GM21390 (cell line): ENCODE results near the gene PHKG2.

Source experiments
- ATAC-seq: cut with Tn5 transposase; IDR thresholded peaks from one replicate; pipeline ENCODE4 v1.9.1; 2021; ENCODE audit not compliant: unreplicated experiment

The PHKG2 gene

DNA sequence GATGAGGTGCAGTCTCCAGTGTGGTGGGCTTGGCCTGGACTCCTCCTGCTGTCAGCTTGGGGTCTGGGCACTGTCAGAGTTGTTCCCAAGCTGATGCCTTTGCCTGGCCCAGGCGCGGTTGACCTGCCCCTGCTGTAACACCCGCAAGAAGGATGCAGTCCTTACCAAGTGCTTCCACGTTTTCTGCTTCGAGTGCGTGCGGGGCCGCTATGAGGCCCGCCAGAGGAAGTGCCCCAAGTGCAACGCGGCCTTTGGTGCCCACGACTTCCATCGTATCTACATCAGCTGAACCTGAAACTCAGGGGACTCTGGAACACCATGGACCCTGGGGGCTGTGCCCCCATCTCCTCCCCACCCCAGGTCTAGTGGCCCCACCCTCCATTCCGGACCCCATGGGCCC, 25.6 kb downstream of the PHKG2 start:
- no peak for ATAC-seq

DNA sequence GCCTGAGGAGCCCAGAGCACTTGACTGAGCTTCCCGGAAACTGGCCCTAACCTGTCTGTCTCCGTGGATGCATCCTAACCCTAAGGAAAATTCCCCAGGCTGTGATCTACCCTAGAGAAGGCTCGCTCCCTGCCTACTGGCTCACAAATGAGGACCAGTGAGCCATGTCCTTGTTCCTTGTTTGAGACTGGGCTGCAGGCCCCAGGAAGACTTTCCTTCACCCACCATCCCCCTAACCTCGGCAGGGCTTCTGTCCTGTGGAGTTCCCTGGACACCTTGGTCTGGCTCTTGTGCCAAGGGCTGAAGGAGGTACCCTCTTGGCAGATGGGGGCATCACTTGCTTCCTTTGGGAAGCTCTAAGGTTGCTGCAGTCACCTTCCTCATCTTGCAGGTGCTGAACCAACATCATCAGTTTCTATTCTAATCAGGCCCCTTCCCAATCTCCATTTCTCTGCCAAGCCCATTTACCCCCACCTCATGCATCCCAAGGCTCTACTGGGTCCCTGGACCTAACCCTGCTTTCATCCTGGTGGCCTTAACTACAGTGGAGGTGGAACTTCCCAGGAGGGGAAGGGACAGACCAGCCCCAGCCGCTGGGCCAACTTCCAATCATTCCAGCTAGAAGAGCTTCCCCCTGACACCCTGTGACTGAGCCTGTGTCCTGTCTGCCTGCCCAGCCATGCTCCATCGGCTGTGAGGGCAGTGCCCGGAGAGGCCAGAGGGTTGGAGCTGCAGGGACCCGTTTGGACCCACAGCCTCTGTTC, 26.3 kb downstream of the PHKG2 start:
- ATAC-seq: no peak

DNA sequence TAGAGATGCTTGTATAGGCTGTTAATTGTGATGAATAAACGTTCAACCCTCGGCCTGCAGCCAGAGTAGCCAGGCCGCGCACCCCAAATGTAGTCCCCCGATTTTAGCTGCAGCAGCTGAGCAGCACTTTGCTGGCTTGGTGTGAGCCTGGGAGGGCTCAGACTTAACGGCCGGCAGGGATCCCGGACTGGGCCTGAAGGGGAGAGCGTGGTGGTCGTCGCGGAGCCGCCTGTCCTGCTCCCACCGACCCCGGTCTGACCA, 26.8 kb downstream of the PHKG2 start:
- no peak for ATAC-seq

DNA sequence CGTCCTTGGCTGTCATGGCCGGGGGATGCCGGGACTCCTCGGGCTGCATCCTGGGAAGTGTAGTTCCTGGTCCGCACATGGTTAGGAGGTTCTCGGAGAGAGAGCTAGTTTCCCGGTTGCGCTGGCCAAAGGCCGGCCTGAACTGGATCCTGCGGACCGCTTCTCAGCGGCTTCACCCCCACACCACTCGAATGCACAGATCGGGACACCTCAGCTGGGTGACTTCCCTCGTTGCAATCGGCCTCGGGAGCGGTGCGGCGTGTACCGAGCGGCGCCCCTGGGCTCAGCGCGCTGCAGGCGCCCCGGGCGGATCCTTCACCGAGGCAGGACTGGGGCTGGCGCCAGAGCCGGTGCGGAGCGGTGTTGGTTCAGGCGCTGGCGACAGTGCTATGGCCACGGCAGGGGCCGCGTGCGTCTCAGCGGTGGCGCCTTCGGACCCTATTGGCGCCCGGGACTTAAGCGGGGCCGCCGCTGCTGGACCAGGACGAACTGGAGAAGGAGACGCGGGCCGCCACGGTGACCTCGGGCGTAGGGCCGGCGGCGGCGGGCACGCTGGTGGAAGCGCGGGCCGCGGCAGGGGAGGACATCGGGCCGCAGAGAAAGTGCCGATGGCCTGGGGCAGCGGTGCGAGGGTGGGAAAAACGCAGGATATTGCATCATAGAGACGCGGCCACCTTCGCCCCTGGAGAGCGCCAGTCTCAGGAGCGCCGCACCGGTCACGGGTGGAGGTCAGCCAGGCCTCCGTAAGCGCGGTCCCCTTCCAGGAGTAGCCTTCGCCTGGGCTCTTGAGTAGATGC, 27.4 kb downstream of the PHKG2 start:
- ATAC-seq: peak; percentile 52

DNA sequence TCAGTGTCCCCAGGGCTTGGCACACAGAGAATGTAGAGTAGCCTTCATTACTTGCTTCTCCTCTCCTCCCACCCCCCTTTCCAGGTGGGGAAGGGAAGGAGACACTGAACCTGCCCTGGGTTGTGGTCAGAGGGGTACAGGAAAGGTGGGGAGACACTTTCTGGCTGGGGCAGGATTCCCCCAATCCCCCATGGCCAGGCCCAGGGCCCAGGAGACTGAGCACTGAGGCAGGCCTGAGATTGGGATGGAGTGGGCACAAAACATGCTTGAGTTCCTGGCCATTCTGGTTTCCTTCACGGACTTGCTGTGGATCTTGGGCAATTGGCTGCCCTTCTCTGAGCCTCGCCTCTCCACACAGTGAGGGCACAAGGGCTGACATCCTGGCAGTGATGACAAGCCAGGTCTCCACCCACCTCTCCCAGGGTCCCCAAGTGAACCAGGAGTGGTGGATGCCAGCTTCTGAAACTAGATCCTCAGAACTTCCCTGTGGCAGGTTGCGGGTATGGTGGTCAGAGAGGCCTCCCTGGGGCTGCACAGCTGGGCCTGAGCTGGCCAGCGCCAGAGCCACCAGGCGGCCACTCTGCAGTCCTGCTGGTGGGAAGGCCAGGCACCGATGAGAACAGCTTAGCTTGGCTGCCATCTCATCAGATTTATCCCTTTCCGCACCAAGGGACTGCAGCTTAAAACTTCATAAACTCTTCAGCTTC, 29.5 kb downstream of the PHKG2 start:
- no peak for ATAC-seq

DNA sequence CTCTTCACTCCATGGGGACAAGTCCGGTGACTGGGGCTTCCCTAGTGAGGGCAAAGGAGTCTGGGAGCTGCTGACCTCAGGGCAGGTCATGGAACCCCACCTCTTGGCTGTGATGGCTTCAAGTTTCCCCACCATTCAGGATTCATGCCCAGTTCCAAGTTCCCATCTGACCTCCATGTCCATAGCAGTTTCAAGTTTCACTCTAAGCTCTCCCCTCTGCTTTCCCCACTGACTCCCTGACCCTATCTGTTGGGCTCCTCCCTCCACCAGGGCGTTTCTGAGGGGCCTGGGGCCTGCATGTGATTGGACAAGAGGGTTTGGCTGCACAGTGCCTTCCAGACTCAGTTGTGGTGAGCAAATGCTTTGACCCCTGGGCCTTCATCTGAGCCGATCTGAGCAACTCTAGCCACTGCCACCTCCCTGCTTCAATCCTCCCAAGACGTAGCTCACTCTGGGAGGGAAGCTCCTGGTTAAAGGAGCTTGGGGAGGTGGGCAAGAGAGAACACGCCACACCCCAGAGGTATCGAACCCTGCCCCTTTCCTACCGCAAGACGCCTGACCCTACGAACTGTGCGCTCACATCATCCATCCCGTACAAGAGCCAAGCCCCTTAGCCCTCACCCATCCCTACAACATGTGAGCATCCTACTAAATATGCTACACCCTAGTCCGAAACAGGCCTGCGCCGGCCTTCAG, 30.5 kb downstream of the PHKG2 start:
- no peak for ATAC-seq

DNA sequence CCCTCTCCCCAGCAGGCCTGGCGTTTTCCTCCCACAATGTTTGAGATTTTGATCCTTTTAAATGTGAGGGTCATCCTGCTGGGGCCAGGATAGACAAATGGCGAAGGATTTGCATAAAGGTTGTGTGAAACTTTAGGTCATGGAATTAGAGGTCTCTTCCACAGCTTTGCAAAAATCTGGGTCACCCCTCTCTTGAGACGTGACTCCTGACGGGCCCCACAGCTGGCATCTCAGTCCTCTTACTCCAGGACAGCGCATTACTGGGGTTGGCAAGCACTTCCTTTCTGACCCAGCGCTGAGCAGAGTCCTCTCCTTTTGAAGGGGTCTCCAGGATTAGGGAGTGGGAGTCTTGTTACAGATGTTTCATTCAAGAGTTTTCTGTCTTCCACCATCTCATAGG, 31.4 kb downstream of the PHKG2 start:
- no peak for ATAC-seq

DNA sequence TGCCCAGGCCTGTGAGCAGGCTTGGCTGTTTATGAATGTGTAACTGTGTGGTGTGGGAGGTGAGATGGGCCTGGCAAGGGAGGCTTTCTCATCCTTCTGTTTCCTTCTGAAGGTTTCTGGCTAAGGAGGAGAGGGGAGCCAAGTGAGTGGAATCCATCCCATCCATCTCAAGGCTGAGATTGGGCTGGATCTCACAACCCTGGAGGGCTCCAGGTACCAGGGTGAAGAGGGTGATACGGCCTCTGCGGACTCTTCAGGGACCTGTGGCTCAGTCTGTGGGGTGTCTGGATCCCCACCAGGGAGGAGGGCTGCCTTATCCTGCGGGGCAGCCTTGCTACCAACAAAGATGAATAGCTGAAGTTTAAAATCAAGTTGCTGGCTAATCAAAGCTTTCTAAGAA, 31.8 kb downstream of the PHKG2 start:
- ATAC-seq: no peak

DNA sequence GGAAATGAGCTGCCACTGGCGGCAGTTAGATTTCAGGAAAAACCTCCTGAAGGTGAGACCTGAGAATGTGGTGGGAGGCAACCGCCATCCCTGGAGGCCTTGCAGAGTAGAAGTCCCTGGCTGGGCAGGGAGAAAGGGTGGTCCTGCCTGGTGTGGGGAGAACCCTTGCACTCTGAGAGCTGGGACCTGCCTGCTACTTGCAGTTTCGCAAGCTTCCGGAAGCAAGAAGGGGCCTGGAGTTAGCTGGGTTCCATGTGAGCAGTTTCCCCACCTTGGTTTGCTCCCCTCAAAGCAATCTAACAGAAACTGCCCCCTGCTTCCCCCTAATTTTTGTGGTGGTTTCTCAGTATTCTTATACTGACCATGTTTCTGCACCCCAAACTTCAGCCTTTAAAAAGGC, 32.3 kb downstream of the PHKG2 start:
- no peak for ATAC-seq

DNA sequence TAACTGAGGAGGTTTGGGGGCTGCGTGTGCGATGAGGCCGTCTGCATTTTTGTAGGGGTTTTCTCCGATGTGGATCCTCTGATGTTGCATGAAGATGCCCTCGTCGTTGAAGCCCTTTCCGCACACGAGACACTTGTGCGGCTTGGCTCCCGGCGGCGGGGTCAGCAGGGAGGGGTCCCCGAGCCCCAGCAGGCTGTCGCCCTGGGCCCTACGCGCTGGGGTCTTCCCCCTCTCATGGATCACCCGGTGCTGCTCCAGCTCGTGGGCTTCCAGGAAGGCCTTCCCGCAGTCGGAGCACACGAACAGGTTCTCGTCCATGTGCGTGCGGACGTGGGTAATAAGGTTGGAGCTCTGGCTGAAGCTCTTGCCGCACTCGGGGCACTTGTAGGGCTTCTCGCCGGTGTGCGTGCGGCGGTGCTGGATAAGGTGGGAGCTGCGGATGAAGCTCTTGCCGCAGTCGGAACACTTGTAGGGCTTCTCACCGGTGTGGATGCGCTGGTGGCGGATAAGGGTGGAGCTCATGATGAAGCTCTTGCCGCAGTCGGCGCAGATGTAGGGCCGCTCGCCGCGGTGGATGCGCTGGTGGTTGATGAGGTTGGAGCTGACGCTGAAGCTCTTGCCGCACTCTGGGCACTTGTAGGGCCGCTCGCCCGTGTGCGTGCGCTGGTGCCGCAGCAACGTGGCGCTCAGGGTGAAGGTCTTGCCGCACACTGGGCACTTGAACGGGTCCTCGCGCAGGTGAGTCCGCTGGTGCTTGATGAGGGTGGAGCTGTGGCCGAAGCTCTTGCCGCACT, 34.5 kb downstream of the PHKG2 start:
- no peak for ATAC-seq

DNA sequence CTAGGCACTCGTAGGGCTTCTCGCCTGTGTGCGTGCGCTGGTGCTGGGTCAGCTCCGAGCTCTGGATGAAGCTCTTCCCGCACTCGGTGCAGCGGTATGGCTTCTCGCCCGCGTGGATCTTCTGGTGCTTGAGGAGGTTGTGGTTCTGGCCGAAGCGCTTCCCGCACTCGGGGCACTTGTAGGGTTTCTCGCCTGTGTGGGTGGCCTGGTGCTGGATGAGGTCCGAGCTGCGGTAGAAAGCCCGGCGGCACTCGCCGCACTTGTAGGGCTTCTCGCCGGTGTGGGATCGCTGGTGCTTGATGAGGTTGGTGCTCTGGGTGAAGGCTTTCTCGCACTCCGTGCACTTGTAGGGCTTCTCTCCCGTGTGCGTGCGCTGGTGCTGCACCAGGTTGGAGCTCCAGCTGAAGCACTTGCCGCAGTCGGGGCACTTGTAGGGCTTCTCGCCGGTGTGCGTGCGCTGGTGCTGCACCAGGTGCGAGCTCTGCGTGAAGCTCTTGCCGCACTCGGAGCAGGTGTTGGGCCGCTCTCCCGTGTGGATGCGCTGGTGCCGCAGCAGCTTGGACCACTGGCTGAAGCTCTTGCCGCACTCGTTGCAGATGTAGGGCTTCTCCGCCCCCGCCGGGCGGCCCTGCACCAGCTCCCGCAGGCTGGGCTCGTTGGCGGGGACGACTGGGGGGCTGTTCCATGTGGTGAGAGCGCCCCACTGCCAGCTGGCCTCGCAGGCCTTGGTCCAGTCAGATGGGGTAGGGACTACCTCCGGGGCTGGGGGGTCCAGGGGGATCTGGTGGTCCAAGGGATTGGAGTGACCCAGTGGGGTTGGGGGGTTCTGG, 35.3 kb downstream of the PHKG2 start:
- no peak for ATAC-seq

DNA sequence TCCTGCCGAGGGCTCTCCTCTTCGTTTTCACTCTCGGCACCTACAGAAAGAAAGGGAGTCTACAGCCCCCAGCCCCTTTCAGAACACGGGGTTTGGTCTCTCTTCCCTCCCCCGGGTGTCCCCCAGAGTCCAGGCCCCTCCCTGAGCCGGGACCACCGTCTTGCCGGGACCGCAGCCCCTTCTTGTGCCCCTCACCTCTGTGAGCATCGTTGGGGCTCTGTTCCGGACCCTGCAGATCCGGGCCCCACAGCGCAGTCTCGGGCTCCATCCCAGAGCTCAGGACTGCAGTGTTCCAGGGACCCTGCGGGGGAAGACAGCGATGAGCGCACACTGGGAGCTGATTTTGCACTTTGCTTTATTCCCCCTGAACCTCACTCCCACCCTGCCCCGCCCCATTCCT, 36.0 kb downstream of the PHKG2 start:
- ATAC-seq: no peak

DNA sequence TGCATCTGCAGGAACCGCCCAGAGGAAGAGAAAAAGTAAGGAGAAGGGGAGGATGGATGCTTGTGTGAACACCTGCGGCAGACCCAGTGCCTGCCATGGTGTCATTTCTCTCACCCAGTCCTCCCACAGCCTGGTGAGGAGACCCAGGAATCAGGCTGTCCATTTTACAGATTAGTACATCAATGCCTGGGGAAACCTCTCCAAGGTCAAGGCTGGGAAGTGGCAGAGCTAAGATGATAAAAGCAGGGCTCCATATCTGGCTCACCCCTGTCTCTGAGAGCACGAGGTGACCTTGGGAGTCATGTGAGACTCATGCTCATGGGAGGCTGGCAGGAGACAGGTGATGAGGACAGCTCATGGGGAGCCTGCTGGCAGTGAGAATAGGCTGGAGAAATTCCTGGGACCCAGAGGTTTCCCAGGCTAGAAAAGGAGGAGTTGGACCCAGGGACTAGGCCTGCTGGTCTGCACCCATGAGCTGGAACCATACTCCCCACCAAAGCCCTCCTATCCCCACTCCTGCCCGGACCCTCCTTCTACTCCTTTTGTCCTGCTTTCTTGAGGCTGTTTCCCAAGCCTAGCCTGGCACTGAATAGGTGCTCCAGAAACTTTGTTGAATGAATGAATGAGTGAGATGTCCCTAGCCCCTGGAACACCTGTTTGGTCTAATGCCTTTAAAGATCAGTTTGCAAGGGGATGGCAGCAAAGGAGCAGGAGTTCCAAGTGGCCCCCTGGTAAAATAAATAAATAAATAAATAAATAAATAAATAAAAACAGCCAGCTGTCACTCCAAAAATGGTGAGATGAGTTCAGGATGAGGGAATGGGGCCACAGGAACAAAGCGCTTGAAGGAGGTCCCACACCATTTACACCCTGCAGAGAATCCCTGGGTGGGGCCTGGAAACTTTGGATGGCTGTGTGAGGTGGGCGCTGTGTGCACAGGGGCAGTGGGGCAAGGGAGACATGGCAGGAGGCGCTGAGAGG, 37.2 kb downstream of the PHKG2 start:
- no peak for ATAC-seq

DNA sequence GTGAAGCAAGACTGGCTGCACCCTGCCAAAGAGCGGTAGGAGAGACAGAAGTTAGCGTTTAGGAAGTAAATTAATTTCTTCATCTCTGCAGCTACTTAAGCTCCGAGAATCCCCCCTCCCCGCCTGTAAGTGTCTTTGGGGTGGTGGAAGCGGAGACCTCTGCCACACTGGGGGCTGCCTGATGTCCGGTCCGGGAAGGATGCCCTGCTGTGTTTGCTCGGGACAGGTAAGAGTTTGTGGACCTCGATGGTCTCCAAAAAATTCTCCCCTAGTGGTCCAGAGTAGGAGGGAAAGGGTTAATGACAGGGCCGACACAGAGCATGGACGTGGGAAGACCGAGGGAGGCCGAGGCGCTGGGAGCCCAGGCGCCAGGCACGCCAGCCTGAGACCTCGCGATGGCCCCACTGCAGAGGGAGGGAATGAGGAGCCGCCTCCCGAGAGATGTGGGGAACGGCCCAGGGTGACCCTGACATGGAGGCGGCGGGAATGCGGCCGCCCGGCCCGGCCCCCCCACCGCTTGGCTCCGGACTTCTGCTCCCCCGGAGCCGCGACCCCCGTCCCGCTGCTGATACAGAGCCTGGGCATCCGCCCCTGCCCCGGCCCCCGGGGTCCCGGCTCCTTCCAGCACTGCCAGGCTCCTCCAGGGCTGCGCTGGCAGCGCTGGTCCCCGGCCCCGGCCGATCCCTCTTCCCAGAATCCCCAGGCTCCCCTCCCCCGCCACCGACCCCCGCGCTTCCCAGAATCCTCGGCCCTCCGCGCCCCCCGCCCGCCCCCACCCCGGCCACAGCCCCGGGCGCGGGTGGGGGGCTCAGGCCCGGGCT, 38.1 kb downstream of the PHKG2 start:
- ATAC-seq: no peak

DNA sequence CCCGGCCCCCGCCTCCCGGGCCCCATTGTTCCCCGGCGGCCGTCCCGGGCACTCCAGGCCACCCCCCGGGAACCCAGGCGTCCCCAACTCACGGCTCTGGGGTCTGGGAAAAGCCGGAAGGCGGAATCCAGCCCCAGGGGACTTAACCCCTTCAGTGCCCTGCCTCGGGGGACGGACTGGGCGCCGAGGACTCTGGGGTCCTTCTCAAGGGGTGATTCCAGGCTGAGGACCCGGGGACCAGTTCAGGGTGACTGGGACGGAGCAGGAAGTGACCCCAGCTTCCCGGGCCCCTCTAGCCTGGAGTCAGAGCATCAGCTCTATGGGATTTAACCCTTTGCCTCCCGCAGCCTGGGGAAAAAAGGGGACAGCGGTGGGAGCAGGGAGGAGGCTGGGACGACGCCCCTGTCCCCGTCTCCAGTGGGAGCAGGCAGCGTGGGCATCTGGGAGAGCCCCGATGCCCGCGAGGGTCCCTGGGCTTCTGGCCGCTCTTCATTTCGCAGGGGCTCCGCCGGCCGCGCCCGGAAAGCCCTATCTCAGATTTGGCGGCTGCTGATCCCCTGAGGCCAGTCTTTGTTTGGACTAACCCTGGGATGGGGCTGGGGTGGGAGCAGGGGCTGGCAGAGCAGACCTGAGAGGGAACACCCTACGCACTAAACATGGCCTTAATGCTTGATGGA, 38.8 kb downstream of the PHKG2 start, which contains the start of gene ZNF629:
Gene ZNF629 (minus strand): TSS at position 270 of the 677 bp plus-strand sequence. CDS start 2,723 bp downstream, outside the sequence.
- ATAC-seq: no peak

DNA sequence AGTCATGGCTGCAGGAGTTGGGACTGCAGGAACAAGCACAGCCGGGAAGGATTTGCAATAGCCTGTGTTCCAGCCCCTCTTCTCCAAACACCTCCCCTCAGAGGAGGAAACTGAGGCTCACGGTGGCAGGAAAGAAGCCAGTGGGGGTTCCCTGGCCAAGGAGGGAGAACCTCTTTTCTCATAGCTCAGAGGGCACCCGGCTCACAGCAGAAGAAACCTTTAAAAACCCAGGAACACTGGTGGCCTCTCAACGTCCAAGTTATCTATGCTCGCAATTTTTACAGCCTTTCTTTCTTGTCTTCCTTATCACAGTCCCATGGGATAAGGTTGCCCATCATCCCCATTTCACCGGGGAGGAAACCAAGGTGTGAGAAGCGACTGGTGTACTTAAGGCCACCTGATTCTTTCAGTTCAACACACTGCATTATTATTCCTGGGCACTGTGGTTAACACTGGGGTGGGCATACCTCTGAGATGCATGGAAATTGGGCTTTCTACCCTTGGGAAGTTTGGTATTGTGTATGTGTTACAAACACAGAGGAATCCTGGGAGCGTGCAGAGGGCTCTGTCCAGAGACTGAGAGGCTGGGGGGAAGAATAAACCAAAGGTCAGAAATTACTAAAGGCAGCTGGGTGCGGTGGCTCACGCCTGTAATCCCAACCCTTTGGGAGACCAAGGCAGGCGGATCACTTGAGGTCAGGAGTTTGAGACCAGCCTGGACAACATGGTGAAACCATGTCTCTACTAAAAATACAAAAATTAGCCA, 39.6 kb downstream of the PHKG2 start:
- ATAC-seq: no peak
